Bronchial epithelial cell (primary cell): ENCODE measurements around the gene UCKL1. TPM values are rescaled to one million over a fixed set of nuclear protein-coding genes. Genes with fewer than 3 reads are reported as not detected.

Source experiments
- DNase-seq: peaks from one replicate; pipeline ENCODE4 v3.0.0-alpha.2; 2010; ENCODE audit warnings: low read depth
- FAIRE-seq: peaks from 2 replicates; lab custom pipeline; 2011; peaks lifted over from hg19 to GRCh38; lab: Jason Lieb, UNC
- H3K27me3 ChIP-seq: 2 replicates; pipeline ENCODE4 v1.5.1; 2011; ENCODE audit warnings: low read length; ENCODE audit not compliant: control insufficient read depth, insufficient read depth
- H3K36me3 ChIP-seq: 2 replicates; pipeline ENCODE4 v1.5.1; 2011; ENCODE audit warnings: low read length; ENCODE audit not compliant: control insufficient read depth, insufficient read depth
- H3K4me3 ChIP-seq: 2 replicates; pipeline ENCODE4 v1.5.1; 2011; ENCODE audit warnings: mild to moderate bottlenecking, low read depth, low read length, control low read depth
- CTCF ChIP-seq: IDR thresholded peaks from 2 replicates; pipeline ENCODE4 v1.5.1; 2011; ENCODE audit warnings: mild to moderate bottlenecking, moderate library complexity, low read length, control low read depth, inconsistent platforms; ENCODE audit not compliant: insufficient read depth, severe bottlenecking
- total RNA-seq: library from RNA; depleted of rRNA; stranded (reverse); fragments of >200 nt; gene quantifications from 2 replicates; pipeline ENCODE4 v1.2.1, GENCODE V29; 2014

UCKL1 gene
- total RNA-seq, 1 donor from 2014 or later = 19.0 TPM

- FAIRE-seq (no peak), DNase-seq (no peak)
- no peak for TF ChIP-seq CTCF
- peaks cover 37% of the 10 kb centered on the region for H3K36me3 ChIP-seq
- H3K4me3 ChIP-seq = no peak overlapping the region
- H3K27me3 ChIP-seq = no peaks in the 10 kb centered on the region
Observed at GRCh38 chr20:63890616-63891015, 65.6 kb downstream of the UCKL1 start.

- no peaks in the 10 kb centered on the region for H3K27me3 ChIP-seq
- DNase-seq (peak; percentile 52), FAIRE-seq (no peak)
- TF ChIP-seq CTCF = no peak
- peaks cover 40% of the 10 kb centered on the region for H3K36me3 ChIP-seq
- H3K4me3 ChIP-seq = no peak overlapping the region
Observed at GRCh38 chr20:63890201-63890576, 66.0 kb downstream of the UCKL1 start.

Other genes starting within 250 kb of the UCKL1 start
- gene ARFRP1, start 248.4 kb downstream of the UCKL1 start, total RNA-seq = 49.2 and 55.5 TPM in 2 replicates
- gene ZGPAT, start 248.4 kb downstream of the UCKL1 start, total RNA-seq = 17.7 and 25.5 TPM in 2 replicates
- gene LIME1, start 219.8 kb downstream of the UCKL1 start, total RNA-seq = 0.53 and 2.0 TPM in 2 replicates
- gene SLC2A4RG, start 216.6 kb downstream of the UCKL1 start, total RNA-seq = 14.0 and 21.8 TPM in 2 replicates
- 0.53 and 2.0 TPM in 2 replicates for gene ZBTB46, start 125.2 kb downstream of the UCKL1 start, total RNA-seq
- gene ABHD16B, start 94.9 kb downstream of the UCKL1 start, total RNA-seq = not detected in 2 replicates
- gene TPD52L2, start 91.1 kb downstream of the UCKL1 start, total RNA-seq = 172 and 184 TPM in 2 replicates
- gene DNAJC5, start 61.3 kb downstream of the UCKL1 start, total RNA-seq = 120 and 121 TPM in 2 replicates
- 4.5 and 6.1 TPM in 2 replicates for gene ZNF512B, start 13.5 kb upstream of the UCKL1 start, total RNA-seq
- gene SAMD10, start 23.2 kb upstream of the UCKL1 start, total RNA-seq = 1.1 and 2.7 TPM in 2 replicates
- gene PRPF6, start 24.7 kb upstream of the UCKL1 start, total RNA-seq = 41.0 and 48.4 TPM in 2 replicates
- gene C20orf204, start 79.8 kb upstream of the UCKL1 start, total RNA-seq = 0.53 and 1.2 TPM in 2 replicates
- gene SOX18, start 93.2 kb upstream of the UCKL1 start, total RNA-seq = not detected in 2 replicates
- 5.1 and 5.5 TPM in 2 replicates for gene TCEA2, start 106.8 kb upstream of the UCKL1 start, total RNA-seq
- gene RGS19, start 123.1 kb upstream of the UCKL1 start, total RNA-seq = 6.1 and 6.7 TPM in 2 replicates
- under 0.01 and 0.13 TPM in 2 replicates for gene OPRL1, start 123.7 kb upstream of the UCKL1 start, total RNA-seq
- gene LKAAEAR1, start 128.0 kb upstream of the UCKL1 start, total RNA-seq = 0.13 TPM in 1 of 2 replicates, not detected in the other
- not detected in 2 replicates for gene NPBWR2, start 151.1 kb upstream of the UCKL1 start, total RNA-seq
- not detected in 2 replicates for gene MYT1, start 208.0 kb upstream of the UCKL1 start, total RNA-seq